Astrocyte of the cerebellum (primary cell): ENCODE data around the gene HTR3E.

Experiments used
- DNase-seq: peaks from one replicate; pipeline ENCODE4 v3.0.0-alpha.2; 2011; ENCODE audit warnings: low read depth
- H3K4me3 ChIP-seq: 2 replicates; pipeline ENCODE4 v1.5.1; 2011; ENCODE audit warnings: mild to moderate bottlenecking, low read depth, low read length, moderate library complexity
- CTCF ChIP-seq: IDR thresholded peaks from 2 replicates; pipeline ENCODE4 v1.5.1; 2012; ENCODE audit warnings: low read length, low read depth, moderate library complexity, mild to moderate bottlenecking; ENCODE audit errors: missing control alignments
- in situ Hi-C: cut with HindIII; loops from 2 replicates; pipeline ENCODE4 v1.10.0; 2017; ENCODE audit warnings: low sequenced_read_pairs

HTR3E gene

GRCh38 chr3:184140436-184140835, 43.6 kb downstream of the HTR3E start:
- H3K4me3 ChIP-seq = no peak overlapping the region
- in situ Hi-C loops = no loop called here
- TF ChIP-seq CTCF = no peak
- DNase-seq = no peak

- no peak overlapping the region for H3K4me3 ChIP-seq
- no peak for DNase-seq
- no peak for TF ChIP-seq CTCF
- in situ Hi-C loops = no loop called here
Measured at GRCh38 chr3:184142199-184142598, 45.3 kb downstream of the HTR3E start.

- in situ Hi-C loops = no loop called here
- no peak for DNase-seq
- no peak for TF ChIP-seq CTCF
- H3K4me3 ChIP-seq = no peak overlapping the region
Measured at GRCh38 chr3:184143327-184143726, 46.5 kb downstream of the HTR3E start.

GRCh38 chr3:184144505-184144904, 47.6 kb downstream of the HTR3E start:
- DNase-seq = no peak
- in situ Hi-C loops = no loop called here
- H3K4me3 ChIP-seq = no peak overlapping the region
- TF ChIP-seq CTCF = no peak

- in situ Hi-C loops = no loop called here
- no peak overlapping the region for H3K4me3 ChIP-seq
- DNase-seq = peak; percentile 53
- peak; percentile 50 for TF ChIP-seq CTCF
Measured at GRCh38 chr3:184145111-184145524, 48.3 kb downstream of the HTR3E start.

GRCh38 chr3:184145751-184146270, 48.9 kb downstream of the HTR3E start:
- no peak for DNase-seq
- in situ Hi-C loops = no loop called here
- TF ChIP-seq CTCF = no peak
- no peak overlapping the region for H3K4me3 ChIP-seq

GRCh38 chr3:184148076-184148475, 51.2 kb downstream of the HTR3E start:
- no peak for DNase-seq
- TF ChIP-seq CTCF = no peak
- in situ Hi-C loops = no loop called here
- H3K4me3 ChIP-seq = no peak overlapping the region
